Superior temporal gyrus (tissue), 1 donor: ENCODE results near the gene MAN2A2.
A peak's percentile ranks its signal among the peaks of the same experiment; 100 is the strongest.
"Not testable (repeated sequence)": the region's sequence is repeated elsewhere in the genome, so short reads cannot be mapped to it uniquely, and the experiment has no call there.

Source experiments
- DNase-seq: peaks from one replicate; pipeline ENCODE4 v3.0.0-alpha.2; 2016; ENCODE audit errors: extremely low spot score

The MAN2A2 gene

GRCh38 chr15:90883976-90884718 lies 19.0 kb upstream of the MAN2A2 start, which contains the start of gene FES:
Gene FES (plus strand): TSS chr15:90884504. CDS start chr15:90885046, 542 bp downstream.
- DNase-seq: no peak

- DNase-seq: no peak
Measured at GRCh38 chr15:90884719-90885431, 18.2 kb upstream of the MAN2A2 start.

- peak; percentile 78 for DNase-seq
Measured at GRCh38 chr15:90885432-90886290, 17.4 kb upstream of the MAN2A2 start.

GRCh38 chr15:90886291-90886614 lies 16.8 kb upstream of the MAN2A2 start:
- no peak for DNase-seq

- DNase-seq: no peak
Measured at GRCh38 chr15:90887037-90887481, 16.0 kb upstream of the MAN2A2 start.

GRCh38 chr15:90889313-90889730 lies 13.8 kb upstream of the MAN2A2 start:
- no peak for DNase-seq

GRCh38 chr15:90889736-90890456 lies 13.2 kb upstream of the MAN2A2 start:
- DNase-seq: no peak

GRCh38 chr15:90890839-90891238 lies 12.3 kb upstream of the MAN2A2 start:
- no peak for DNase-seq

- DNase-seq: no peak
Measured at GRCh38 chr15:90891346-90891949, 11.7 kb upstream of the MAN2A2 start.

- no peak for DNase-seq
Measured at GRCh38 chr15:90892023-90892422, 11.1 kb upstream of the MAN2A2 start.

- DNase-seq: no peak
Measured at GRCh38 chr15:90892498-90893174, 10.5 kb upstream of the MAN2A2 start.

GRCh38 chr15:90893175-90894090 lies 9.7 kb upstream of the MAN2A2 start:
- DNase-seq: no peak

GRCh38 chr15:90895571-90896117 lies 7.5 kb upstream of the MAN2A2 start:
- peak; percentile 86 for DNase-seq

GRCh38 chr15:90897131-90897655 lies 5.9 kb upstream of the MAN2A2 start:
- DNase-seq: not testable (repeated sequence)

GRCh38 chr15:90901175-90902039 lies 1.7 kb upstream of the MAN2A2 start:
- peak; percentile 73 for DNase-seq

- peak; percentile 87 for DNase-seq
Measured at GRCh38 chr15:90902040-90902839, 862 bp upstream of the MAN2A2 start.
